Measurements from ENCODE around the gene LNPEP.

DNA sequence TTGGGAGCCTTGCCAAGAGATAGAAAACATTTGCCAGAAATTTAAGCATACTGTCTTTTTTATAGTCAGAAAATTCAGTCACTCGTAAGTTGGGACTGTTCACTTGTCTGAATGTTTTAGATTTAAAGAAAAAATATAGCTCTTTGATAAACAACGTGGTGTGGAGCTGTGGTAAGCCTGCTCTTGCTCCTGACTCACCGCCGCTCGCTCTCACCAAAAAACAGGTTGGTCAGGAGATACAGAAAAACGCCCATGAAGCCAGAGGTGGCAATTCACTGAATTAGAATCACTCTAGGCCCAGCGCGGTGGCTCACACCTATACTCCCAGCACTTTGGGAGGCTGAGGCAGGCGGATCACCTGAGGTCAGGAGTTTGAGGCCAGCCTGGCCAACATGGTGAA is 6.2 kb downstream of the LNPEP start:
- TF ChIP-seq YY1 (IDR thresholded peaks at IDR 0.05; ENCODE audit: insufficient read depth, insufficient read length) (no peak), ZNF274 (IDR thresholded peaks at IDR 0.05; ENCODE audit: low read depth, low read length) (no peak), SUZ12 (IDR thresholded peaks at IDR 0.05; ENCODE audit: extremely low read depth, insufficient read depth, insufficient read length) (no peak)

Measured in NT2/D1 (cell line).